ENCODE measurements around the gene TRIM9.
"Not testable (repeated sequence)": the region's sequence is repeated elsewhere in the genome, so short reads cannot be mapped to it uniquely, and the experiment has no call there.

TRIM9 gene

GRCh38 chr14:50998612-50999011, 96.3 kb downstream of the TRIM9 start:
- Mint-ChIP-seq H3K36me3 (ENCODE audit: low read depth) (no peaks in the 10 kb centered on the region), H3K27me3 (no peaks in the 10 kb centered on the region), H3K27ac (no peak overlapping the region), H3K4me3 (no peak overlapping the region), H3K4me1 (ENCODE audit: low read depth) (no peaks in the 10 kb centered on the region), H3K9me3 (no peaks in the 10 kb centered on the region)
- intact Hi-C loops (cut with micrococcal nuclease): no loop called here

- Mint-ChIP-seq H3K9me3 (no peaks in the 10 kb centered on the region), H3K4me3 (no peak overlapping the region), H3K27me3 (no peaks in the 10 kb centered on the region), H3K4me1 (ENCODE audit: low read depth) (no peaks in the 10 kb centered on the region), H3K27ac (no peak overlapping the region), H3K36me3 (ENCODE audit: low read depth) (no peaks in the 10 kb centered on the region)
- intact Hi-C loops (cut with micrococcal nuclease): no loop called here
Measured at GRCh38 chr14:50997712-50998111, 97.2 kb downstream of the TRIM9 start.

- H3K27me3 Mint-ChIP-seq; H3K36me3 Mint-ChIP-seq (ENCODE audit: low read depth); H3K9me3 Mint-ChIP-seq; H3K4me3 Mint-ChIP-seq; H3K27ac Mint-ChIP-seq; intact Hi-C loops (cut with micrococcal nuclease): not testable (repeated sequence)
- peaks cover 20% of the 10 kb centered on the region for H3K4me1 Mint-ChIP-seq (ENCODE audit: low read depth)
Measured at GRCh38 chr14:50994158-50994557, 100.7 kb downstream of the TRIM9 start.

GRCh38 chr14:50985859-50986331, 109.0 kb downstream of the TRIM9 start:
- intact Hi-C loops (cut with micrococcal nuclease): no loop called here
- peaks cover 15% of the 10 kb centered on the region for H3K4me1 Mint-ChIP-seq (ENCODE audit: low read depth)
- H3K27ac Mint-ChIP-seq: no peak overlapping the region
- H3K4me3 Mint-ChIP-seq: no peak overlapping the region
- H3K27me3 Mint-ChIP-seq: no peaks in the 10 kb centered on the region
- no peaks in the 10 kb centered on the region for H3K9me3 Mint-ChIP-seq
- H3K36me3 Mint-ChIP-seq (ENCODE audit: low read depth): no peaks in the 10 kb centered on the region

GRCh38 chr14:50985124-50985858, 109.6 kb downstream of the TRIM9 start:
- H3K27ac Mint-ChIP-seq: no peak overlapping the region

GRCh38 chr14:50984036-50984710, 110.7 kb downstream of the TRIM9 start:
- peaks cover 8% of the 10 kb centered on the region for H3K4me1 Mint-ChIP-seq (ENCODE audit: low read depth)
- H3K9me3 Mint-ChIP-seq: no peaks in the 10 kb centered on the region
- no peak overlapping the region for H3K4me3 Mint-ChIP-seq
- H3K27me3 Mint-ChIP-seq: no peaks in the 10 kb centered on the region
- no peaks in the 10 kb centered on the region for H3K36me3 Mint-ChIP-seq (ENCODE audit: low read depth)
- no peak overlapping the region for H3K27ac Mint-ChIP-seq
- intact Hi-C loops (cut with micrococcal nuclease): no loop called here

More at GRCh38 chr14:50985124-50985858, 109.6 kb downstream of the TRIM9 start:
- intact Hi-C loops (cut with micrococcal nuclease): no loop called here
- Mint-ChIP-seq H3K9me3 (no peaks in the 10 kb centered on the region), H3K27me3 (no peaks in the 10 kb centered on the region), H3K4me3 (no peak overlapping the region), H3K4me1 (ENCODE audit: low read depth) (peaks cover 9% of the 10 kb centered on the region), H3K36me3 (ENCODE audit: low read depth) (no peaks in the 10 kb centered on the region)

GRCh38 chr14:50979941-50980850, 114.7 kb downstream of the TRIM9 start:
- Mint-ChIP-seq H3K4me1 (ENCODE audit: low read depth) (peaks cover 7% of the 10 kb centered on the region), H3K36me3 (ENCODE audit: low read depth) (no peaks in the 10 kb centered on the region), H3K4me3 (no peak overlapping the region), H3K27ac (no peak overlapping the region), H3K9me3 (no peaks in the 10 kb centered on the region), H3K27me3 (no peaks in the 10 kb centered on the region)
- intact Hi-C loops (cut with micrococcal nuclease): no loop called here

- Mint-ChIP-seq H3K27me3 (no peaks in the 10 kb centered on the region), H3K4me3 (no peak overlapping the region), H3K9me3 (no peaks in the 10 kb centered on the region), H3K36me3 (ENCODE audit: low read depth) (no peaks in the 10 kb centered on the region), H3K27ac (no peak overlapping the region), H3K4me1 (ENCODE audit: low read depth) (peaks cover 7% of the 10 kb centered on the region)
- intact Hi-C loops (cut with micrococcal nuclease): no loop called here
Measured at GRCh38 chr14:50978888-50979287, 116.0 kb downstream of the TRIM9 start.

GRCh38 chr14:50978529-50978871, 116.4 kb downstream of the TRIM9 start:
- Mint-ChIP-seq H3K27me3 (no peaks in the 10 kb centered on the region), H3K27ac (no peak overlapping the region), H3K9me3 (no peaks in the 10 kb centered on the region), H3K4me1 (ENCODE audit: low read depth) (peaks cover 7% of the 10 kb centered on the region), H3K4me3 (no peak overlapping the region), H3K36me3 (ENCODE audit: low read depth) (no peaks in the 10 kb centered on the region)
- intact Hi-C loops (cut with micrococcal nuclease): no loop called here

GRCh38 chr14:50977863-50978528, 116.9 kb downstream of the TRIM9 start:
- Mint-ChIP-seq H3K4me1 (ENCODE audit: low read depth) (peaks cover 7% of the 10 kb centered on the region), H3K27me3 (no peaks in the 10 kb centered on the region), H3K36me3 (ENCODE audit: low read depth) (no peaks in the 10 kb centered on the region), H3K9me3 (no peaks in the 10 kb centered on the region), H3K27ac (no peak overlapping the region), H3K4me3 (no peak overlapping the region)
- intact Hi-C loops (cut with micrococcal nuclease): no loop called here

- H3K27ac Mint-ChIP-seq: no peak overlapping the region
- H3K9me3 Mint-ChIP-seq: no peaks in the 10 kb centered on the region
- H3K4me1 Mint-ChIP-seq (ENCODE audit: low read depth): peaks cover 12% of the 10 kb centered on the region
- H3K36me3 Mint-ChIP-seq (ENCODE audit: low read depth): no peaks in the 10 kb centered on the region
- no peaks in the 10 kb centered on the region for H3K27me3 Mint-ChIP-seq
- intact Hi-C loops (cut with micrococcal nuclease): no loop called here
- H3K4me3 Mint-ChIP-seq: no peak overlapping the region
Measured at GRCh38 chr14:50974118-50974517, 120.8 kb downstream of the TRIM9 start.

- Mint-ChIP-seq H3K4me3 (no peak overlapping the region), H3K27me3 (no peaks in the 10 kb centered on the region), H3K27ac (no peak overlapping the region), H3K36me3 (ENCODE audit: low read depth) (no peaks in the 10 kb centered on the region), H3K9me3 (no peaks in the 10 kb centered on the region), H3K4me1 (ENCODE audit: low read depth) (peaks cover 14% of the 10 kb centered on the region)
- intact Hi-C loops (cut with micrococcal nuclease): no loop called here
Measured at GRCh38 chr14:50972734-50973133, 122.2 kb downstream of the TRIM9 start.

GRCh38 chr14:50970886-50971781, 123.8 kb downstream of the TRIM9 start:
- intact Hi-C loops (cut with micrococcal nuclease): no loop called here

More at GRCh38 chr14:50970886-50971781, 123.8 kb downstream of the TRIM9 start:
- H3K4me1 Mint-ChIP-seq (ENCODE audit: low read depth): peaks cover 15% of the 10 kb centered on the region
- H3K9me3 Mint-ChIP-seq: no peaks in the 10 kb centered on the region
- no peaks in the 10 kb centered on the region for H3K27me3 Mint-ChIP-seq
- no peaks in the 10 kb centered on the region for H3K36me3 Mint-ChIP-seq (ENCODE audit: low read depth)
- no peak overlapping the region for H3K27ac Mint-ChIP-seq
- no peak overlapping the region for H3K4me3 Mint-ChIP-seq

All from dendritic cell treated with granulocyte-macrophage colony-stimulating factor and Interleukin-4, amounts not matched to agents 40 ng/mL and 50 ng/mL, for 4 days (primary cell).